ENCODE data around the gene ST7. TPM values are rescaled to one million over a fixed set of nuclear protein-coding genes. Genes with fewer than 3 reads are reported as not detected.

Gene ST7
- total and polyA plus RNA-seq, 2 donors, result 14.7 to 26.6 TPM

- Histone ChIP-seq H3K36me3 (ENCODE audit: insufficient read depth) (no peaks in the 10 kb centered on the region), H3K27ac (ENCODE audit: low read depth) (no peak overlapping the region), H3K4me3 (ENCODE audit: low read depth, low read length) (no peak overlapping the region), H3K4me1 (ENCODE audit: insufficient read depth) (no peaks in the 10 kb centered on the region)
- DNase-seq (ENCODE audit: extremely low spot score), result peak; percentile 11
- 41% methylated on average over 3 of the region's 3 CpGs for WGBS
Measured at GRCh38 chr7:117269886-117270285, 316.6 kb downstream of the ST7 start.

DNA sequence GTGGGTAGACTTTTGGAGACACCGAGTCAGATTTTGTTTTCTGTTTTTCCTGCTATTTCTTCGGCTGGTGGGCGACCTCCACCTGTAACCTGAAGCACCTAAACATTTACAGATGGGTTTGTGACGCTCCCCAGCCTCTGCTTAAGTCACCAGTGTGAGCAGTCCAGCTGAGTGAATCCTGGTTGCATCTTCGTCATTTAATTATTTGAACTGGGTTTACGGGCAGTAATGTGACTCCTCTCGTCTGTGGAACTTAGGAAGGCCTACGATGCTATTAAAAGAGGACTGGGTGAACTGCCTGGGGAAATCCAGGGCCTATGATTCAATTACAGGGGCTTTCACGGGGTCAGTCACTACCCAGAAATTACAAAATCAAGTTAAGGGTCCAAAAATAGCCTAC lies 317.1 kb downstream of the ST7 start:
- 66% methylated on average over 9 of the region's 9 CpGs for WGBS
- H3K27ac ChIP-seq (ENCODE audit: low read depth), result no peak overlapping the region

GRCh38 chr7:117271566-117271965 lies 318.3 kb downstream of the ST7 start:
- no peak overlapping the region for H3K27ac ChIP-seq (ENCODE audit: low read depth)
- no peak overlapping the region for H3K4me3 ChIP-seq (ENCODE audit: low read depth, low read length)
- DNase-seq (ENCODE audit: extremely low spot score), result no peak
- 94% methylated on average over 3 of the region's 3 CpGs for WGBS
- H3K36me3 ChIP-seq (ENCODE audit: insufficient read depth), result no peaks in the 10 kb centered on the region
- no peaks in the 10 kb centered on the region for H3K4me1 ChIP-seq (ENCODE audit: insufficient read depth)

More for the DNA sequence above, 317.1 kb downstream of the ST7 start:
- no peaks in the 10 kb centered on the region for H3K36me3 ChIP-seq (ENCODE audit: insufficient read depth)
- no peak for DNase-seq (ENCODE audit: extremely low spot score)
- no peaks in the 10 kb centered on the region for H3K4me1 ChIP-seq (ENCODE audit: insufficient read depth)
- H3K4me3 ChIP-seq (ENCODE audit: low read depth, low read length), result no peak overlapping the region

- Histone ChIP-seq H3K36me3 (ENCODE audit: insufficient read depth) (no peaks in the 10 kb centered on the region), H3K4me1 (ENCODE audit: insufficient read depth) (no peaks in the 10 kb centered on the region), H3K27ac (ENCODE audit: low read depth) (no peak overlapping the region), H3K4me3 (ENCODE audit: low read depth, low read length) (no peak overlapping the region)
- no peak for DNase-seq (ENCODE audit: extremely low spot score)
- 91% methylated on average over 2 of the region's 2 CpGs for WGBS
Measured at GRCh38 chr7:117272017-117272759, 318.9 kb downstream of the ST7 start.

GRCh38 chr7:117273325-117273724 lies 320.0 kb downstream of the ST7 start:
- 67% methylated on average over 2 of the region's 2 CpGs for WGBS
- DNase-seq (ENCODE audit: extremely low spot score), result no peak

DNA sequence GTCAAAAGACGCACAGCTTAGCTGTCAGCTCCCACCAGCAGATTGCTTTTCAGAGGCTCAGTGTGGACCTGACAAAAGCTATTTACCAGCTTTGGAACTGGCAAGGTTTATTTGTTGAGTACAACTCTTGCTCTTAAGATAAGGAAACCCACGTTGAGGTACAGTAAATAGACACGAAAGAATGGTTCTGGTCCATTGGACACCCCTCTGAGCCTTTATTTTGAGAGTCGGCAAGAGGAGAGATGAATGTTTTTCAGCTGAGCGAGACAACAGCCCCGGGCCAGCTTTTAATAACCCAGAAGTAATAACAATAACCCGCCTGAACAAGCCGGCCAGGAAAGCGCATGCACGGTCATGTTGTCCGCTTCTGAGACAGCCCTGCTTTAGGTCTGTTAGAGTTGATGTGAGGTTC lies 320.5 kb downstream of the ST7 start:
- Histone ChIP-seq H3K4me3 (ENCODE audit: low read depth, low read length) (no peak overlapping the region), H3K27ac (ENCODE audit: low read depth) (no peak overlapping the region), H3K4me1 (ENCODE audit: insufficient read depth) (no peaks in the 10 kb centered on the region), H3K36me3 (ENCODE audit: insufficient read depth) (no peaks in the 10 kb centered on the region)
- peak; percentile 58 for DNase-seq (ENCODE audit: extremely low spot score)
- WGBS, result 66% methylated on average over 11 of the region's 11 CpGs

More at GRCh38 chr7:117273325-117273724, 320.0 kb downstream of the ST7 start:
- Histone ChIP-seq H3K4me1 (ENCODE audit: insufficient read depth) (no peaks in the 10 kb centered on the region), H3K4me3 (ENCODE audit: low read depth, low read length) (no peak overlapping the region), H3K36me3 (ENCODE audit: insufficient read depth) (no peaks in the 10 kb centered on the region), H3K27ac (ENCODE audit: low read depth) (no peak overlapping the region)

DNA sequence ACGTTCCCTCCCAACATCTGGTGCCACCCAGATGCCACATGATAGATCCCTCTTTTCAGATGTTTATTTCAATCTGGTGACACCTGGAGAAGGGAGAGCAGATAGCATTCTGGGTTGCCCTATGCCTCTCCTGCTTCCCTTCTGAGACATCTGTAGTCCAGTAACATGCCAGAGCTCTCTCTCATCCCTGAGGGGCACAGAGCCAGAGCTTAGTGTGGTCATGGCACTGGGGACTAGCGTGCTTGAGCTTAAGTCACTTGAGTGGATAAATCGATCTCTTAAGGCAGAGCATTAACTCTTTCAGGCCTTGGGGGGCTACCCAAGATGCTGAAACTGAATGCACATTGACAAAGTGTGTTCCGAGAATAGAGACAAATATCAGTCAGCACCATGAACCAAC lies 321.6 kb downstream of the ST7 start:
- no peaks in the 10 kb centered on the region for H3K36me3 ChIP-seq (ENCODE audit: insufficient read depth)
- H3K4me3 ChIP-seq (ENCODE audit: low read depth, low read length), result no peak overlapping the region
- WGBS, result 70% methylated on average over 4 of the region's 4 CpGs
- H3K27ac ChIP-seq (ENCODE audit: low read depth), result no peak overlapping the region
- no peaks in the 10 kb centered on the region for H3K4me1 ChIP-seq (ENCODE audit: insufficient read depth)
- DNase-seq (ENCODE audit: extremely low spot score), result no peak

GRCh38 chr7:117277576-117277975 lies 324.3 kb downstream of the ST7 start:
- 79% methylated on average over 3 of the region's 3 CpGs for WGBS

DNA sequence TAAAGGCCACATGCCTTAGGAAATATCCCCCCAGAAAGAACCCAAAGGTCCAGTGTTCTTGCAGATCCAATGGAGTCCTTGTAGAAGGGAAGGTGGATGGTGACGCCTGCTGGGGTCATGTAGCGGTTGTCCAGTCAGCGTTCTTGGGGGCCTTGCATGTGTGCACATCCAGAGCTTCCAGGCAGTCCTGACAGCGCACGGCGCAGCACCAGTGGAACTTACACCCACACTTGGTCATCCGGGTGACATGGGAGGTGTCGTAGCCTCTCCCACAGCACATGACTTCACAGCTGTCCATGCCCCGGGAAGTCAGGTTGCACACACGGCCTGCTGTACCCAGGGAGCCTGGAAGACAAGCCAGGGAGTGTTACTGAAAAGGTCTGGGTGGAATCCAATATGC lies 324.7 kb downstream of the ST7 start:
- Histone ChIP-seq H3K36me3 (ENCODE audit: insufficient read depth) (no peaks in the 10 kb centered on the region), H3K4me1 (ENCODE audit: insufficient read depth) (no peaks in the 10 kb centered on the region), H3K4me3 (ENCODE audit: low read depth, low read length) (no peak overlapping the region), H3K27ac (ENCODE audit: low read depth) (no peak overlapping the region)
- DNase-seq (ENCODE audit: extremely low spot score), result no peak
- 95% methylated on average over 10 of the region's 10 CpGs for WGBS

More at GRCh38 chr7:117277576-117277975, 324.3 kb downstream of the ST7 start:
- Histone ChIP-seq H3K36me3 (ENCODE audit: insufficient read depth) (no peaks in the 10 kb centered on the region), H3K4me3 (ENCODE audit: low read depth, low read length) (no peak overlapping the region), H3K4me1 (ENCODE audit: insufficient read depth) (no peaks in the 10 kb centered on the region), H3K27ac (ENCODE audit: low read depth) (no peak overlapping the region)
- no peak for DNase-seq (ENCODE audit: extremely low spot score)

DNA sequence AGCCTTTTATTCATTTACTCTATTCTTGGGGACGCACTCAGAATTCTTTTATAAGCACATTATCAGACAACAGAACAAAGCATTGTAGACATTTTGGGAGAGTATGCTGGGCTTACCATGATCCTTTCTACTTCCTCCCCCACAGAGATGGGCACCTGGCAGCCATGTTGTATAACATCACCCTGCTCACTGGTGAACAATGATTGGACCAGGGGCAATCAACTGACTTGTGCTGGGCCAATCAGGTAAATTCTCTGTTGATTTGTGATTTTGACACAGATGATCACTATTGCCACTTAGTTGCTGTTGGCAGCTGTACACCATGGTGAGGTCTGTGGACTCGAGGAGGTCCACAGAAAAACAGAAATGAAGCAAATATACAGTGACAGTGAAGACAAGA lies 325.9 kb downstream of the ST7 start:
- DNase-seq (ENCODE audit: extremely low spot score), result no peak
- Histone ChIP-seq H3K27ac (ENCODE audit: low read depth) (no peak overlapping the region), H3K4me3 (ENCODE audit: low read depth, low read length) (no peak overlapping the region), H3K4me1 (ENCODE audit: insufficient read depth) (no peaks in the 10 kb centered on the region), H3K36me3 (ENCODE audit: insufficient read depth) (no peaks in the 10 kb centered on the region)
- WGBS, result 93% methylated on average over 2 of the region's 2 CpGs

Small RNAs within 50 kb of the gene (small RNA-seq; reads per million reads assigned to genes)
- not detected for gene AC002542.1
- gene MTCYBP6, result not detected
- not detected for gene RF00019
- not detected for gene RF02179
- gene RF02180, result not detected
- gene RF02181, result not detected
- gene RF02183, result not detected
- not detected for gene RF02184
- not detected for gene RF02185
- not detected for gene RF02188
- gene RNA5SP239, result not detected

Other genes with a start within 250 kb of the ST7 start
- gene CAPZA2, start 90.9 kb upstream of the ST7 start, total RNA-seq, result 286 TPM
- gene CAPZA2, start 90.9 kb upstream of the ST7 start, polyA plus RNA-seq, result 156 TPM